Measurements from ENCODE around the gene ADAMTS9. TPM values are rescaled to one million over a fixed set of nuclear protein-coding genes. Genes with fewer than 3 reads are reported as not detected.

The ADAMTS9 gene
- polyA plus RNA-seq, 1 experiment = 0.16 TPM

DNA sequence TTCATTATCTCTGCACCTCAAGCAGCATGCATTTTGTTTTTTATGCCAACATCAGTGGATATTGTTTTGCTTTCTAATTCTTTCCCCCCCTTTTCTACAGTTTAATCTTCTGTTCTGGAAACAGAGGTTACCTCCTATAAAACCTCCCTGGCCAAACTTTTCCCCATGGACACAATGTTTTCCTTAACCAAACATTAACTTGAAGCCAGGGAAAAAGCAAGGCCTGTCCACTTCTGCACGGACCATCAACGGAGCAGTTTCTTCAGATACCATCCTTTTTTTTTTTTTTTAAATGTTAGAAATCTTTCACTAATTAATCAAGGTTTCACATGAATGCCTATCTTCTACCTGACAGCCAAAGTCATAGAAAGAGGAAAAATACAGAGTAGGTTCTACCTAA lies 127.0 kb downstream of the ADAMTS9 start:
- TF ChIP-seq, protein P1, sequence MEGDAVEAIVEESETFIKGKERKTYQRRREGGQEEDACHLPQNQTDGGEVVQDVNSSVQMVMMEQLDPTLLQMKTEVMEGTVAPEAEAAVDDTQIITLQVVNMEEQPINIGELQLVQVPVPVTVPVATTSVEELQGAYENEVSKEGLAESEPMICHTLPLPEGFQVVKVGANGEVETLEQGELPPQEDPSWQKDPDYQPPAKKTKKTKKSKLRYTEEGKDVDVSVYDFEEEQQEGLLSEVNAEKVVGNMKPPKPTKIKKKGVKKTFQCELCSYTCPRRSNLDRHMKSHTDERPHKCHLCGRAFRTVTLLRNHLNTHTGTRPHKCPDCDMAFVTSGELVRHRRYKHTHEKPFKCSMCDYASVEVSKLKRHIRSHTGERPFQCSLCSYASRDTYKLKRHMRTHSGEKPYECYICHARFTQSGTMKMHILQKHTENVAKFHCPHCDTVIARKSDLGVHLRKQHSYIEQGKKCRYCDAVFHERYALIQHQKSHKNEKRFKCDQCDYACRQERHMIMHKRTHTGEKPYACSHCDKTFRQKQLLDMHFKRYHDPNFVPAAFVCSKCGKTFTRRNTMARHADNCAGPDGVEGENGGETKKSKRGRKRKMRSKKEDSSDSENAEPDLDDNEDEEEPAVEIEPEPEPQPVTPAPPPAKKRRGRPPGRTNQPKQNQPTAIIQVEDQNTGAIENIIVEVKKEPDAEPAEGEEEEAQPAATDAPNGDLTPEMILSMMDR (IDR thresholded peaks at IDR 0.05; ENCODE audit: insufficient read depth, low read depth, low read length) = no peak
- no peak overlapping the region for H3K4me3 ChIP-seq (ENCODE audit: low read depth, low read length)
- no peak for DNase-seq (ENCODE audit: low read depth)
- POLR2A ChIA-PET = no interaction called here
- H3K36me3 ChIP-seq (ENCODE audit: control insufficient read depth, insufficient read depth, low read length) = no peaks in the 10 kb centered on the region
- CTCF ChIA-PET = no interaction called here
- H3K27me3 ChIP-seq (ENCODE audit: control insufficient read depth, insufficient read depth, low read length) = no peaks in the 10 kb centered on the region; the same call in 1 of the 2 replicates

DNA sequence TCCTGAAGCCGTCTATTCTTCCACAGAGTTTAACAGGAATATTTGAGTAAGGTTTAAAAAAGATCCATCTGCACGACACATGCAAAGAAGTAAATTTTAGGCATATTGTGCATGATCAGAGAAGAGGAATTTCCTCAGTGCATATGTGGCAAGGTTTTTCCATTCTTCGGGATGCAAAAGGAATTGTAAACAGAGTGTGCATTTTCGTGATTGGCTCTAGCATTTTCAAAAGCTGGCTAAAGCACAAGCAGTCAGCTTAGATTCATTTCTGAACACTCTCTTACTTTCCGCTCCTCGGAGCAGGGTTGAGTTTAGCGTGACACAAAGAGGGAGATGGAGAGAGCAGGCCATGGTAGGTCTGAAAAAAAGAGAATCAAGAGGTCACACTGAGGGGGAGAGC lies 128.2 kb downstream of the ADAMTS9 start:
- no peaks in the 10 kb centered on the region for H3K36me3 ChIP-seq (ENCODE audit: control insufficient read depth, insufficient read depth, low read length)
- TF ChIP-seq, protein P1 (IDR thresholded peaks at IDR 0.05; ENCODE audit: insufficient read depth, low read depth, low read length) = no peak
- H3K27me3 ChIP-seq (ENCODE audit: control insufficient read depth, insufficient read depth, low read length) = no peaks in the 10 kb centered on the region; the same call in 1 of the 2 replicates
- CTCF ChIA-PET = no interaction called here
- no peak overlapping the region for H3K4me3 ChIP-seq (ENCODE audit: low read depth, low read length)
- peak; percentile 9 for DNase-seq (ENCODE audit: low read depth)
- POLR2A ChIA-PET = no interaction called here

DNA sequence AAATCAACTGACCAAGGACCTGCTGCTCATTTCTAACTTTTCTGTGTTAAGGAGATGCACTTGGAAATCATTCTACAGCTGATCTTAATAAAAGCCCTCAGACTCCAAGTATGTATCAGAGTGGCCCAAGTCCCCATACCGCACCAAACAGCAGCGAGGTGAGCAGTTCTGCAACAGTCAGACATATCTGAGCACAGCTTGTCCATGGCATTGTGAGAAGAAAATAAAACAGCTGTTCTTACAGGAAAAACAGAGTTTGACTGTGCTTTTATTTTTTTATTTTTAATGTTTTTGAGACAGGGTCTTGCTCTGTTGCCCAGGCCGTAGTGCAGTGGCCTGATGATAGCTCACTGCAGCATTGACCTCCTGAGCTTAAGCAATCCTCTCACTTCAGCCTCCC lies 131.8 kb downstream of the ADAMTS9 start:
- TF ChIP-seq, protein P1 (IDR thresholded peaks at IDR 0.05; ENCODE audit: insufficient read depth, low read depth, low read length) = no peak
- H3K36me3 ChIP-seq (ENCODE audit: control insufficient read depth, insufficient read depth, low read length) = no peaks in the 10 kb centered on the region
- no peak overlapping the region for H3K4me3 ChIP-seq (ENCODE audit: low read depth, low read length)
- H3K27me3 ChIP-seq (ENCODE audit: control insufficient read depth, insufficient read depth, low read length) = no peaks in the 10 kb centered on the region; the same call in 1 of the 2 replicates
- no peak for DNase-seq (ENCODE audit: low read depth)
- ChIA-PET CTCF (interaction anchor here (0.5 kb wide), 1 partner anchor 598 kb away, joined by 3 read pairs; no protein-coding TSS in a partner anchor), POLR2A (no interaction called here)

DNA sequence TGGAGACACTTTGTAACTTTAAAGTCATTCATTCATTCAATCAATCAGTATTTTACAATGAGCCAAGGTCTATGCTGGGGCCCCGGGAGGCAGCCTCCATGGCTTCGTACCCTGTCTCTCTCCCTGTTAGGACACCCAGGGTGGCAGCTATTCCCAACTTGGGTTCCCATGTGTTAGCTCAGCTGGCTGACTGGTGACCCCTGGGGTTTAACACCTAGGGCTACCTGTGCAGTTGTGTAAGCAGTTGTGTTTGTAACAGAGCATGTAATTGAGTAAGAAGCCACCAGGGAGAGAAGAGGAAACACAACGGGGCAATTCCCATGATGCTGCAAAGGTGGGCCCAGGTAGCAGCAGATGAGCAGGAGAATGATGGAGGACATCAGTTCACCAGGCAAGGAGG lies 132.4 kb downstream of the ADAMTS9 start:
- TF ChIP-seq, protein P1 (IDR thresholded peaks at IDR 0.05; ENCODE audit: insufficient read depth, low read depth, low read length) = no peak
- ChIA-PET POLR2A (no interaction called here), CTCF (no interaction called here)
- Histone ChIP-seq H3K36me3 (ENCODE audit: control insufficient read depth, insufficient read depth, low read length) (no peaks in the 10 kb centered on the region), H3K27me3 (ENCODE audit: control insufficient read depth, insufficient read depth, low read length) (no peaks in the 10 kb centered on the region; the same call in 1 of the 2 replicates), H3K4me3 (ENCODE audit: low read depth, low read length) (no peak overlapping the region)
- DNase-seq (ENCODE audit: low read depth) = no peak

DNA sequence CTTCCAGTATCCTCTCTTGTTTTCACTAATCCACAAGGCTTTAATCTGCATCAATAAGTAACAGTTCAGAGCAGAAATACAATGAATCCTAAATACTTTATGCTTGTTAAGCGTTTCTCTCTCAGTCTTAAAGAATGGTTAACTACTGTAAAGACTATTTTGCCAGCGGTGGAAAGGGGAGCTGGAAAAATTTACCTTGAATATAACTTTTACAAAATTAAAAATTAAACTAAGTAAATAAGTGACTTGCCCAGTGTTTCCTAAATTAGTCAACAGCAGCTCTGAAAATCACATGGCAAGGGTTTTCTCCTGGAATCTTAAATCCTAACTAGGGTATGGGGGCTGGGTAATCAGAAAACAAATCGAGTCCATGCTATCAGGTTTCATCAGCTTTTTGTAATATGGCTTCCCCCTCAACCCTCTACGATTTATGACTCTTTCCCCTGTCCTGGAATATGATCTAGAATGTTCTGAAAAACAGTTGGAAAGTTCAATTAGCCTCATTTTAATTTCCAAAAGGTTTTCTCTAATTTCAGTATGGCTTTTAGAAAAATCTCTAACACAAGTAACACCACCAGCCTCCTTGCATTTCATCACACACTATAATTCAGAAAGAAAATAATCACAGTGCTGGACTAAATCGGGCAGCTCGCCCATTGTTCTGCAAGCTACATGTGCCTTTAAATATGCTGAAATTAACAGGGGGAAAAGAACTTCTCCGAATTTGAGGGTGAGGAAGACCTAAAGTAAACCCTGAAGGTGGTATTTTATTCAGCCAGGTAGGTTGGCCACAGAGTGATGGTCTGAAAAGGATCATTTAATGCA lies 133.5 kb downstream of the ADAMTS9 start:
- ChIA-PET POLR2A (no interaction called here), CTCF (no interaction called here)
- no peak for DNase-seq (ENCODE audit: low read depth)

More for the DNA sequence above, 133.5 kb downstream of the ADAMTS9 start:
- TF ChIP-seq, protein P1 (IDR thresholded peaks at IDR 0.05; ENCODE audit: insufficient read depth, low read depth, low read length) = no peak
- no peaks in the 10 kb centered on the region; the same call in 1 of the 2 replicates for H3K27me3 ChIP-seq (ENCODE audit: control insufficient read depth, insufficient read depth, low read length)
- H3K4me3 ChIP-seq (ENCODE audit: low read depth, low read length) = no peak overlapping the region
- no peaks in the 10 kb centered on the region for H3K36me3 ChIP-seq (ENCODE audit: control insufficient read depth, insufficient read depth, low read length)

Measured in BJ (cell line).